Lower leg skin (tissue), 4 donors: ENCODE measurements around the gene RACGAP1. TPM values are rescaled to one million over a fixed set of nuclear protein-coding genes. Genes with fewer than 3 reads are reported as not detected.

ENCODE experiments used
- DNase-seq, 2 donors: peaks; one replicate each; pipeline ENCODE4 v3.0.0-alpha.2; 2019; ENCODE audit warnings: low spot score in 2 of 2
- H3K4me3 ChIP-seq: fragments of 200-600 bp; sonication (generic); 2 replicates; pipeline ENCODE4 v1.5.1; 2017; ENCODE audit warnings: mild to moderate bottlenecking, low read depth; ENCODE audit not compliant: poor library complexity, severe bottlenecking
- CTCF ChIP-seq, 3 donors: fragments of 450-650 bp; IDR thresholded peaks; one replicate each; pipeline ENCODE4 v1.5.1; 2016; ENCODE audit warnings: antibody characterized with exemption in 3 of 3, mild to moderate bottlenecking in 3 of 3, moderate library complexity in 2 of 3
- POLR2A ChIP-seq, 2 donors: fragments of 450-650 bp; IDR thresholded peaks; one replicate each; pipeline ENCODE4 v1.6.1; 2016 to 2017; ENCODE audit warnings: antibody characterized with exemption in 2 of 2, mild to moderate bottlenecking in 1 of 2, moderate library complexity in 1 of 2
- WGBS, 2 donors: methylation state at CpG; one replicate each; pipeline ENCODE4 v1.1.5; 2018; 5-methylcytosine and 5-hydroxymethylcytosine counted together
- intact Hi-C: fragments of 100-400 bp; cut with DNase I; formaldehyde crosslinking; loops from one replicate; pipeline ENCODE4 v1.15.0; 2023; ENCODE audit warnings: low total_unique reads
- total RNA-seq, 4 donors: library from RNA; depleted of rRNA; stranded (reverse); fragments of >200 nt; gene quantifications; one replicate each; pipeline ENCODE4 v1.1.0, GENCODE V29; 2016

The RACGAP1 gene
- total RNA-seq, 4 donors from 2014 or later = 11.6 to 16.8 (median 15.9) TPM

DNA sequence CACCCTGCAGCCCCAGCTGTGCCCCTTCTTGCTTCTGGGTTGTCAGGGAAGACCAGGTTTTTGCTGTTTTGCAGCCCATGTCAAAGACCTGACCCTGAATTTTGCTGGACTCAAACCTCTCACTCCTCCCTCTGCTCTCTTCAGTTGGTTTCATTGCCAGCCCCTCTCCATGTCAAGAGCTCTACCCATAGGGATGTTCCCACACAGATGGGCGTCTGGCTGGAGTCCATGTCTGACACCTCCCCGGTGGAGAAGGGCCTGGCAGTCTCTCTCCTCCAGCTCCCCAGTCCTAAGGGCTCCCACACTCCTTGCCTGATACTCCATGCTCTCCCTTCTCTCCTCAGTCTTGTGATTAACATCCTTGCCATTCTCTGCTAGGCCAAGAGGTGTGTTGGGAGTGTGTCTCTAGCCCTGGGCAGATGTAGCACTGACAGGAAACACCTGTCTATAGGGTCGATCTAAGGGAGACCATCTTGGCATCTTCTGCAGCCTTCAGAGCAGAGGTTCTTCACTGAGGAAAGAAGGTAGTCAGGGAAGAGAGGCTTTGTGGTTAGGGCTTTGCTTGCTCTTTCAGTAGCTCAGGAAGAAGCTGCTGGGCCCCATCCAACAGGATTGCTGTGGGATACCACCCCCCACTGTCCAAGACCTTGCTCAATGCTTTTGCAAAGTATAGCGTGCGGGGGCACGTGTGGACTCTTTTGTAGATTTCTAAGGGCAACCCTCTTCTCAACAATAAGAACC, 36.8 kb upstream of the RACGAP1 start:
- no peak for TF ChIP-seq POLR2A (IDR thresholded peaks at IDR 0.05)
- no peak for TF ChIP-seq CTCF (IDR thresholded peaks at IDR 0.05)
- DNase-seq = no peak
- intact Hi-C loops = no loop called here
- WGBS, 2 donors = 67 to 70% methylated on average over 6 of the region's 6 CpGs
- H3K4me3 ChIP-seq = no peak overlapping the region

DNA sequence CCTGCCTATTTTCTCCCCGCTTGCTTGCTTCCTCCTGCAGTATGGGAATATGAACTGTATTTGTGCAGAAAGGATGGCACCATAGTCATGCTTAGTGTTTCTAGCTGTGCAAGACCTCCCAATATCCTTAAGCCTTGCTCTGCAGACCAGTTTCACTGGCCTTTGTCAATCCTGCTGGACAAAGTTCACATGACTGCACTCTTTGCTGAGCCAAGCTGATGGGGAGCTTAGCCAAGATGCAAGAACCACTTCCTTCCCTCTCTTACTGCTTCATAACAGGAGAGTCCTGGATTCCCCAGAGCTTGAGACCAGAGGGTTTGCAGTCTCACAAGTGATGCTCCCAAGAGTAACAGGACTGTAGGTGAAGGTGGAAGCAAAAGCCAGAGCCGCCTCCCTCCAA, 35.9 kb upstream of the RACGAP1 start:
- WGBS, 2 donors = 87 to 93% methylated on average over 2 of the region's 2 CpGs
- TF ChIP-seq CTCF (IDR thresholded peaks at IDR 0.05) (no peak), POLR2A (IDR thresholded peaks at IDR 0.05) (no peak)
- H3K4me3 ChIP-seq = no peak overlapping the region
- intact Hi-C loops = no loop called here
- DNase-seq = no peak

- intact Hi-C loops = no loop called here
- DNase-seq = no peak
- WGBS, 2 donors = 63 to 65% methylated on average over 4 of the region's 4 CpGs
Measured at GRCh38 chr12:50060120-50060468, 34.8 kb upstream of the RACGAP1 start.

DNA sequence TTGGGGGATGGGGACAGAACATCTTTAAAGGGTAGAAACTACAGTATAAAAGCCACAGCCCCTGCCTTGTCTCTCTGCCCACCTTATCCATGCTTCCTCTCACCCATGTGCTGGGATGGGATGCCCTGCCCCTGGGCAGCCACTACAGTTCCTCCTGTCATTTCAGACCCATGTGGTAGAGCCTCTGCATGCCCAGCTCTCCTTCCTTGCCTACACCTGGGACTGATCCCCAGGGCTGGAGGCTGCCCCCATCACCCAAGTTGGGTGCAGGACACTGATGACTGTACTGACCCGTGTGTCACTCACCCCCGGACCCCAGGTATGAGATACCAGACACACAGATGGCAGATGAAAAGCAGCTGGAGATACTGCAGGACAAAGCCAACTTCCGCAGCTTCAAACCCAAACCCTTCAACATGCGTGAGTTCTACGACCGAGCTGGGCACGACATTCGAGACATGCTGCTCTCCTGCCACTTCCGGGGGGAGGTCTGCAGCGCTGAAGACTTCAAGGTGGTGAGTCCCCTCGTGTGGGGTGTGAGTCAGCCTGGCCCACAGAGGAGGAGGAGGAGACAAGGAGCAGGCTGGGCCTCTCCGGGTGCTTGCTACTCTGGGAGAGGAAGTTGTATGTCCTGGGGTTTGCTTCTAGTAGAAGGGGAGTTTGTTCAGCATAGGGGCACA, 34.3 kb upstream of the RACGAP1 start:
- intact Hi-C loops = loop anchor here (10.0 kb wide), 1 partner anchor 285 kb away; no protein-coding TSS in a partner anchor
- no peak for DNase-seq
- 62 to 77% methylated on average over 12 of the region's 12 CpGs for WGBS, 2 donors
- H3K4me3 ChIP-seq = no peak overlapping the region
- no peak for TF ChIP-seq CTCF (IDR thresholded peaks at IDR 0.05)
- no peak for TF ChIP-seq POLR2A (IDR thresholded peaks at IDR 0.05)

More at GRCh38 chr12:50060120-50060468, 34.8 kb upstream of the RACGAP1 start:
- TF ChIP-seq POLR2A (IDR thresholded peaks at IDR 0.05) (no peak), CTCF (IDR thresholded peaks at IDR 0.05) (no peak)
- H3K4me3 ChIP-seq = no peak overlapping the region

GRCh38 chr12:50058743-50059312, 33.5 kb upstream of the RACGAP1 start:
- DNase-seq = no peak
- TF ChIP-seq CTCF (IDR thresholded peaks at IDR 0.05) (no peak), POLR2A (IDR thresholded peaks at IDR 0.05) (no peak)
- no peak overlapping the region for H3K4me3 ChIP-seq
- intact Hi-C loops = loop anchor here (10.0 kb wide), 1 partner anchor 284 kb away; no protein-coding TSS in a partner anchor
- whole genome bisulfite sequencing, 2 donors = 91 to 96% methylated on average over 15 of the region's 15 CpGs
